ENCODE measurements around the gene MRTFA. TPM values are rescaled to one million over a fixed set of nuclear protein-coding genes. Genes with fewer than 3 reads are reported as not detected.

The MRTFA gene
- total and polyA plus RNA-seq, 4 donors, result 7.5 to 22.0 (median 9.6) TPM

- 76% methylated on average over 4 of the region's 4 CpGs for WGBS
- Histone ChIP-seq H3K9ac (ENCODE audit: low read depth in 1 of 2, low read length in 2 of 2) (no peak overlapping the region), H3K27ac (ENCODE audit: low read depth in 1 of 2, low read length in 2 of 2) (no peak overlapping the region), H3K4me3 (ENCODE audit: low read depth in 1 of 3, low read length in 3 of 3) (no peak overlapping the region), H3K9me3 (ENCODE audit: control insufficient read depth in 4 of 4, low read length in 3 of 4) (no peaks in the 10 kb centered on the region), H3K4me1 (ENCODE audit: control insufficient read depth in 4 of 4, insufficient read depth in 4 of 4, low read length in 3 of 4) (no peaks in the 10 kb centered on the region), H3K36me3 (ENCODE audit: control insufficient read depth in 4 of 4, insufficient read depth in 3 of 4, low read depth in 1 of 4, low read length in 3 of 4) (no peaks in the 10 kb centered on the region), H3K27me3 (ENCODE audit: control insufficient read depth in 4 of 4, insufficient read depth in 4 of 4, low read length in 3 of 4) (no peaks in the 10 kb centered on the region)
- DNase-seq (ENCODE audit: low spot score), result no peak
- TF ChIP-seq HNF4A (conservative IDR thresholded peaks at IDR 0.05), result no peak
- TF ChIP-seq, protein P1, sequence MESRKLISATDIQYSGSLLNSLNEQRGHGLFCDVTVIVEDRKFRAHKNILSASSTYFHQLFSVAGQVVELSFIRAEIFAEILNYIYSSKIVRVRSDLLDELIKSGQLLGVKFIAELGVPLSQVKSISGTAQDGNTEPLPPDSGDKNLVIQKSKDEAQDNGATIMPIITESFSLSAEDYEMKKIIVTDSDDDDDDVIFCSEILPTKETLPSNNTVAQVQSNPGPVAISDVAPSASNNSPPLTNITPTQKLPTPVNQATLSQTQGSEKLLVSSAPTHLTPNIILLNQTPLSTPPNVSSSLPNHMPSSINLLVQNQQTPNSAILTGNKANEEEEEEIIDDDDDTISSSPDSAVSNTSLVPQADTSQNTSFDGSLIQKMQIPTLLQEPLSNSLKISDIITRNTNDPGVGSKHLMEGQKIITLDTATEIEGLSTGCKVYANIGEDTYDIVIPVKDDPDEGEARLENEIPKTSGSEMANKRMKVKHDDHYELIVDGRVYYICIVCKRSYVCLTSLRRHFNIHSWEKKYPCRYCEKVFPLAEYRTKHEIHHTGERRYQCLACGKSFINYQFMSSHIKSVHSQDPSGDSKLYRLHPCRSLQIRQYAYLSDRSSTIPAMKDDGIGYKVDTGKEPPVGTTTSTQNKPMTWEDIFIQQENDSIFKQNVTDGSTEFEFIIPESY (IDR thresholded peaks at IDR 0.05), result no peak
- TF ChIP-seq YY1 (IDR thresholded peaks at IDR 0.05), result no peak
- no peak for TF ChIP-seq RAD21 (IDR thresholded peaks at IDR 0.05)
- TF ChIP-seq FOXA1 (IDR thresholded peaks at IDR 0.05), result no peak
- no peak for TF ChIP-seq FOXA2 (IDR thresholded peaks at IDR 0.05)
- no peak for TF ChIP-seq CTCF (IDR thresholded peaks at IDR 0.05; ENCODE audit: low read depth, low read length, missing input control)
- TF ChIP-seq NR2F2 (IDR thresholded peaks at IDR 0.05), result no peak
- no peak for TF ChIP-seq MAX (IDR thresholded peaks at IDR 0.05)
- no peak for TF ChIP-seq SP1 (IDR thresholded peaks at IDR 0.05)
- TF ChIP-seq REST (IDR thresholded peaks at IDR 0.05), result no peak
- TF ChIP-seq JUND (IDR thresholded peaks at IDR 0.05), result no peak
- no peak for TF ChIP-seq TAF1 (conservative IDR thresholded peaks at IDR 0.05)
- TF ChIP-seq RXRA (IDR thresholded peaks at IDR 0.05), result no peak
These were observed 24.2 kb downstream of the MRTFA start for GRCh38 chr22:40612291-40612751.

DNA sequence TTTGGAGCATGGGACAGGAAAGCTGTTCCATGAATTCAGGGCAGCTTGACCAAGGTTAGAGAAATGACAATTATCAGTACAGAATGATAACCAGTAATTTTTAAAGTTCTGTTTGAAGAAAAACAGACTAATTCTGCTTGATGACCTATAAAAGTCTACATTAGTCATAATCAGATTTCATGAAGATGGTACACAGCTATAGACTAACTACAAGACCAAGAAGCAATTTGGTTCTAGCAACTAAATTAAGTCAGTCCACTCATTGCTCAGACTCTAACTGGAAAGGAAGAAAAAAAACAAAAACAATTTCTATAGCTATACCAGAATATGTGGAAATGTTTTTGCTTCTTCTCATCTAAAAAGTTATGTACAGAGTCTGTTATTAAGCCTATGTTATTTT lies 24.9 kb downstream of the MRTFA start:
- no peak overlapping the region for H3K4me3 ChIP-seq (ENCODE audit: low read depth in 1 of 3, low read length in 3 of 3)
- TF ChIP-seq HNF4G (IDR thresholded peaks at IDR 0.05) (no peak), MAX (IDR thresholded peaks at IDR 0.05) (no peak), JUND (IDR thresholded peaks at IDR 0.05) (no peak), HNF4A (conservative IDR thresholded peaks at IDR 0.05) (no peak), TAF1 (conservative IDR thresholded peaks at IDR 0.05) (no peak), FOXA1 (IDR thresholded peaks at IDR 0.05) (no peak), ATF3 (IDR thresholded peaks at IDR 0.05) (no peak), REST (IDR thresholded peaks at IDR 0.05) (no peak), EGR1 (IDR thresholded peaks at IDR 0.05; ENCODE audit: low read depth in 2 of 2) (no peak), YY1 (IDR thresholded peaks at IDR 0.05) (no peak), CTCF (IDR thresholded peaks at IDR 0.05; ENCODE audit: low read depth, low read length, missing input control) (no peak), NR2F2 (IDR thresholded peaks at IDR 0.05) (no peak), RXRA (IDR thresholded peaks at IDR 0.05) (no peak), RAD21 (IDR thresholded peaks at IDR 0.05) (no peak)
- H3K27me3 ChIP-seq (ENCODE audit: control insufficient read depth in 4 of 4, insufficient read depth in 4 of 4, low read length in 3 of 4), result no peaks in the 10 kb centered on the region
- DNase-seq (ENCODE audit: low spot score), result no peak
- no peak overlapping the region for H3K9ac ChIP-seq (ENCODE audit: low read depth in 1 of 2, low read length in 2 of 2)
- H3K36me3 ChIP-seq (ENCODE audit: control insufficient read depth in 4 of 4, insufficient read depth in 3 of 4, low read depth in 1 of 4, low read length in 3 of 4), result no peaks in the 10 kb centered on the region
- peaks cover 0 to under 1% (median 0%) of the 10 kb centered on the region in 4 donors for H3K4me1 ChIP-seq (ENCODE audit: control insufficient read depth in 4 of 4, insufficient read depth in 4 of 4, low read length in 3 of 4)
- H3K9me3 ChIP-seq (ENCODE audit: control insufficient read depth in 4 of 4, low read length in 3 of 4), result no peaks in the 10 kb centered on the region
- no peak overlapping the region for H3K27ac ChIP-seq (ENCODE audit: low read depth in 1 of 2, low read length in 2 of 2)
